GM12892 (cell line): ENCODE data around the gene RPE65.

ENCODE experiments used
- POLR2A ChIP-seq: IDR thresholded peaks from 2 replicates; pipeline ENCODE4 v1.6.1; 2011; ENCODE audit warnings: low read depth, low read length, control low read depth
- POLR2AphosphoS5 ChIP-seq: IDR thresholded peaks from 2 replicates; pipeline ENCODE4 v1.6.1; 2011; ENCODE audit warnings: low read depth, low read length, control low read depth
- TAF1 ChIP-seq: IDR thresholded peaks from 2 replicates; pipeline ENCODE4 v1.6.1; 2011; ENCODE audit warnings: low read depth, mild to moderate bottlenecking, control low read depth, low read length, borderline replicate concordance

- TF ChIP-seq POLR2A, result no peak
- no peak for TF ChIP-seq POLR2AphosphoS5
- TF ChIP-seq TAF1, result no peak
These were observed 16.4 kb downstream of the RPE65 start for GRCh38 chr1:68433395-68433794.
